ENCODE measurements around the gene CTCF.

CTCF gene

GRCh38 chr16:67664258-67664657 is 101.9 kb downstream of the CTCF start:
- no peak for DNase-seq (ENCODE audit: low read depth in 3 of 3)

GRCh38 chr16:67664871-67665270 is 102.5 kb downstream of the CTCF start:
- DNase-seq (ENCODE audit: low read depth in 3 of 3), result no peak

GRCh38 chr16:67665598-67665997 is 103.3 kb downstream of the CTCF start:
- DNase-seq (ENCODE audit: low read depth in 3 of 3), result no peak

- no peak for DNase-seq (ENCODE audit: low read depth in 3 of 3)
These were observed 103.8 kb downstream of the CTCF start for GRCh38 chr16:67666032-67666551.

- DNase-seq (ENCODE audit: low read depth in 3 of 3), result peak; percentile 66 to 75 (median 69)
These were observed 104.5 kb downstream of the CTCF start, which contains the start of the genes C16orf86 and ENKD1 for GRCh38 chr16:67666559-67667452. Gene C16orf86 (plus strand): TSS chr16:67666814. CDS start chr16:67666971, 157 bp downstream. Gene ENKD1 (minus strand): TSS chr16:67666750. CDS start chr16:67666442, 308 bp downstream.

GRCh38 chr16:67667453-67667816 is 105.1 kb downstream of the CTCF start:
- DNase-seq (ENCODE audit: low read depth in 3 of 3), result no peak

- peak; percentile 56 to 85 (median 71) for DNase-seq (ENCODE audit: low read depth in 3 of 3)
These were observed 105.6 kb downstream of the CTCF start for GRCh38 chr16:67667817-67668494.

- DNase-seq (ENCODE audit: low read depth in 3 of 3), result no peak
These were observed 106.3 kb downstream of the CTCF start for GRCh38 chr16:67668495-67669157.

- DNase-seq (ENCODE audit: low read depth in 3 of 3), result no peak
These were observed 107.3 kb downstream of the CTCF start for GRCh38 chr16:67669499-67670101.

GRCh38 chr16:67672306-67672705 is 110.0 kb downstream of the CTCF start:
- no peak for DNase-seq (ENCODE audit: low read depth in 3 of 3)

- peak in 1 of 3 donors; percentile 53 for DNase-seq (ENCODE audit: low read depth in 3 of 3)
These were observed 110.7 kb downstream of the CTCF start for GRCh38 chr16:67672739-67673662.

- no peak for DNase-seq (ENCODE audit: low read depth in 3 of 3)
These were observed 111.6 kb downstream of the CTCF start for GRCh38 chr16:67673712-67674580.

GRCh38 chr16:67674851-67675578 is 112.7 kb downstream of the CTCF start:
- DNase-seq (ENCODE audit: low read depth in 3 of 3), result no peak

- DNase-seq (ENCODE audit: low read depth in 3 of 3), result no peak
These were observed 113.2 kb downstream of the CTCF start for GRCh38 chr16:67675579-67675935.

- no peak for DNase-seq (ENCODE audit: low read depth in 3 of 3)
These were observed 113.7 kb downstream of the CTCF start for GRCh38 chr16:67675999-67676398.

GRCh38 chr16:67676516-67676915 is 114.2 kb downstream of the CTCF start:
- DNase-seq (ENCODE audit: low read depth in 3 of 3), result no peak

- DNase-seq (ENCODE audit: low read depth in 3 of 3), result no peak
These were observed 114.6 kb downstream of the CTCF start for GRCh38 chr16:67676939-67677338.

- no peak for DNase-seq (ENCODE audit: low read depth in 3 of 3)
These were observed 115.4 kb downstream of the CTCF start for GRCh38 chr16:67677712-67678111.

Measured in stimulated activated CD4-positive, alpha-beta T cell treated with anti-CD3 and anti-CD28 coated beads, TNF-alpha, amount 100 ng/mL, for 48 hours (primary cell).